ENCODE measurements around the gene NSD2.

DNA sequence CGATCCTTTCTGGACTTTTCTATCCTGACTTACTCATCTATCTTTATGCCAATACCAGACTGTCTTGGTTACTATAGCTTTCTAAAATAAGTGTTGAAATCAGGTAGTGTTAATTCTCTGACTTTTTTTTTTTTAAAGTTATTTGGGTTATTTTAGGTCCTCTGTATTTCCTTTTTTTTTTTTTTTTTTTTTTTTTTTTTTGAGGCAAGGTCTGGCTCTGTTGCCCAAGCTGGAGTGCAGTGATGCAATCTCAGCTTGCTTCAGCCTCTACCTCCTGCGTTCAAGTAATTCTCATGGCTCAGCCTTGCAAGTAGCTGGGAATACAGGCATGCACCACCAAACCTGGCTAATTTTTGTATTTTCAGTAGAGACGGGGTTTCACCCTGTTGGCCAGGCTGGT lies 140.4 kb downstream of the NSD2 start:
- TF ChIP-seq, protein P1, sequence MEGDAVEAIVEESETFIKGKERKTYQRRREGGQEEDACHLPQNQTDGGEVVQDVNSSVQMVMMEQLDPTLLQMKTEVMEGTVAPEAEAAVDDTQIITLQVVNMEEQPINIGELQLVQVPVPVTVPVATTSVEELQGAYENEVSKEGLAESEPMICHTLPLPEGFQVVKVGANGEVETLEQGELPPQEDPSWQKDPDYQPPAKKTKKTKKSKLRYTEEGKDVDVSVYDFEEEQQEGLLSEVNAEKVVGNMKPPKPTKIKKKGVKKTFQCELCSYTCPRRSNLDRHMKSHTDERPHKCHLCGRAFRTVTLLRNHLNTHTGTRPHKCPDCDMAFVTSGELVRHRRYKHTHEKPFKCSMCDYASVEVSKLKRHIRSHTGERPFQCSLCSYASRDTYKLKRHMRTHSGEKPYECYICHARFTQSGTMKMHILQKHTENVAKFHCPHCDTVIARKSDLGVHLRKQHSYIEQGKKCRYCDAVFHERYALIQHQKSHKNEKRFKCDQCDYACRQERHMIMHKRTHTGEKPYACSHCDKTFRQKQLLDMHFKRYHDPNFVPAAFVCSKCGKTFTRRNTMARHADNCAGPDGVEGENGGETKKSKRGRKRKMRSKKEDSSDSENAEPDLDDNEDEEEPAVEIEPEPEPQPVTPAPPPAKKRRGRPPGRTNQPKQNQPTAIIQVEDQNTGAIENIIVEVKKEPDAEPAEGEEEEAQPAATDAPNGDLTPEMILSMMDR (conservative IDR thresholded peaks at IDR 0.05 in 1 of 2, IDR thresholded peaks at IDR 0.05 in 1 of 2; ENCODE audit: extremely low read depth in 1 of 2, insufficient read depth in 1 of 2, low read depth in 1 of 2, low read length in 2 of 2) = no peak
- no peak for TF ChIP-seq EZH2 (IDR thresholded peaks at IDR 0.05; ENCODE audit: borderline replicate concordance, low read length)
